SK-N-SH treated with all-trans-retinoic acid at 6 μM for 48 hours (cell line): ENCODE measurements around the gene LUC7L2.

Experiments
- BACH2 ChIP-seq: fragments of 250-450 bp; sonication (Bioruptor Pico); IDR thresholded peaks from 2 replicates; pipeline ENCODE4 v1.9.0; 2021; ENCODE audit warnings: mild to moderate bottlenecking, borderline replicate concordance
- GLIS3 ChIP-seq: fragments of 250-450 bp; sonication (Bioruptor Pico); IDR thresholded peaks from 2 replicates; pipeline ENCODE4 v1.5.0; 2020; ENCODE audit warnings: mild to moderate bottlenecking, moderate library complexity
- PPARA ChIP-seq: fragments of 250-450 bp; sonication (Bioruptor Pico); IDR thresholded peaks from 2 replicates; pipeline ENCODE4 v1.5.0; 2020; ENCODE audit warnings: mild to moderate bottlenecking, borderline replicate concordance
- SNAI2 ChIP-seq: fragments of 250-450 bp; sonication (Bioruptor Pico); IDR thresholded peaks from 2 replicates; pipeline ENCODE4 v1.5.0; 2020; ENCODE audit warnings: mild to moderate bottlenecking, moderate library complexity
- TCF4 ChIP-seq: fragments of 250-450 bp; sonication (Bioruptor Pico); IDR thresholded peaks from 2 replicates; pipeline ENCODE4 v1.8.0; 2021; ENCODE audit warnings: mild to moderate bottlenecking, moderate library complexity, borderline replicate concordance
- TOX ChIP-seq: fragments of 250-450 bp; sonication (Bioruptor Pico); IDR thresholded peaks from 2 replicates; pipeline ENCODE4 v1.8.0; 2021; ENCODE audit warnings: mild to moderate bottlenecking, moderate library complexity, borderline replicate concordance
- ZFP30 ChIP-seq: fragments of 450-650 bp; formaldehyde crosslinking; IDR thresholded peaks from 2 replicates; pipeline ENCODE4 v1.5.0; 2022; ENCODE audit warnings: mild to moderate bottlenecking, moderate library complexity
- TF ChIP-seq, protein P1 (sequence below): fragments of 250-450 bp; sonication (Bioruptor Pico); IDR thresholded peaks from 2 replicates; pipeline ENCODE4 v1.8.0; 2020; ENCODE audit warnings: mild to moderate bottlenecking, moderate library complexity, borderline replicate concordance

DNA sequence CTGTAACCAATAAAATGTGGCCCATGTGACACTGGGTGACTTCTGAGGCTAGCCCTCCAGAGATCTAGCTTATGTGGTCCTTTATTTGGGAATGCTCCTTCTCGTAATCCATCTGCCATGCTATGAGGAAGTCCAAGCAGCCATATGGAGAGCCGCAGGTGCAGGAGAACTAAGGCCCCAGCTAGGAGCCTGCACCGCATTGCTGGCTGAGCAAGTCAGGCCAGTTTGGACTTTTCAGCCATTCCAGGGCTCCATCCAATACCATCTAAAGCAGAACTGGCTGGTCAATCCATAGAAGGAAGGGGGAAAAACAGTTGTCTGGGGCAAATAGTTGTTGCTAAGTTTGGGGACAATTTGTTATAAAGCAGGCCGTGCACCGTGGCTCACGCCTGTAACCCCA lies 91.2 kb downstream of the LUC7L2 start:
- no peak for TF ChIP-seq SNAI2 (CRISPR knock-in tag)
- TF ChIP-seq, protein P1, sequence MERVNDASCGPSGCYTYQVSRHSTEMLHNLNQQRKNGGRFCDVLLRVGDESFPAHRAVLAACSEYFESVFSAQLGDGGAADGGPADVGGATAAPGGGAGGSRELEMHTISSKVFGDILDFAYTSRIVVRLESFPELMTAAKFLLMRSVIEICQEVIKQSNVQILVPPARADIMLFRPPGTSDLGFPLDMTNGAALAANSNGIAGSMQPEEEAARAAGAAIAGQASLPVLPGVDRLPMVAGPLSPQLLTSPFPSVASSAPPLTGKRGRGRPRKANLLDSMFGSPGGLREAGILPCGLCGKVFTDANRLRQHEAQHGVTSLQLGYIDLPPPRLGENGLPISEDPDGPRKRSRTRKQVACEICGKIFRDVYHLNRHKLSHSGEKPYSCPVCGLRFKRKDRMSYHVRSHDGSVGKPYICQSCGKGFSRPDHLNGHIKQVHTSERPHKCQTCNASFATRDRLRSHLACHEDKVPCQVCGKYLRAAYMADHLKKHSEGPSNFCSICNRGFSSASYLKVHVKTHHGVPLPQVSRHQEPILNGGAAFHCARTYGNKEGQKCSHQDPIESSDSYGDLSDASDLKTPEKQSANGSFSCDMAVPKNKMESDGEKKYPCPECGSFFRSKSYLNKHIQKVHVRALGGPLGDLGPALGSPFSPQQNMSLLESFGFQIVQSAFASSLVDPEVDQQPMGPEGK (CRISPR knock-in tag), result no peak
- no peak for TF ChIP-seq ZFP30 (CRISPR knock-in tag)
- no peak for TF ChIP-seq TCF4 (CRISPR knock-in tag)
- no peak for TF ChIP-seq BACH2 (CRISPR knock-in tag)
- TF ChIP-seq TOX, result no peak
- TF ChIP-seq PPARA (CRISPR knock-in tag), result no peak
- no peak for TF ChIP-seq GLIS3 (CRISPR knock-in tag)
